Measurements from ENCODE around the gene HSBP1L1. TPM values are rescaled to one million over a fixed set of nuclear protein-coding genes. Genes with fewer than 3 reads are reported as not detected.

Gene HSBP1L1
- polyA plus RNA-seq, 1 of the 3 experiments (the other 2 are of a cell fraction): 7.4 TPM

DNA sequence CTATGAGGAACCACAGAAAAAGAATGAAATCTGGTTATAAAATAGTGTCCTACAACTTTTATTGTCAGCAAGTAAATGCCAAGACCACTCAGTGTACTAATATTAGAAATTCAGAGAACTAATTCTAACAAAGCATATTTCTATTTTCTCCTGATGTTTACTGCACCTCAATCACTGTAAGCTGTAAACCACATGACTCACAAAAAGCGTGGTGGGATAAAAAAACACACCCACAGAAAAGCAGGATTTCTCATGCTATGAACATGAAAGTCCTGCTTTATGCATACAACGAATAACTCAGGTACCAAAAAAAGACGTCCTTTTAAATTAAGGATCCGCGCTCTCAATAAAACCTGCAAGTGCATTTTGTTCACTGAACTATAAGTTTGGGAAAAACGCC is 23.1 kb downstream of the HSBP1L1 start:
- H3K27me3 ChIP-seq (ENCODE audit: insufficient read depth): no peaks in the 10 kb centered on the region
- peaks cover 57% of the 10 kb centered on the region for H3K79me2 ChIP-seq (ENCODE audit: insufficient read depth)
- H3K27ac ChIP-seq (ENCODE audit: low read depth in 2 of 2, low read length in 1 of 2): peak overlapping the region; percentile 85 to 86; a peak in 3 of 4 replicates
- H3K4me1 ChIP-seq (ENCODE audit: control insufficient read depth in 1 of 2, insufficient read depth in 2 of 2, low read depth in 1 of 2, low read length in 1 of 2): peaks cover 4 to 13% of the 10 kb centered on the region in 2 experiments; a peak in 2 of 4 replicates
- H3K9me2 ChIP-seq: no peaks in the 10 kb centered on the region
- peaks cover 14% of the 10 kb centered on the region for H3F3A ChIP-seq (replicated peaks; ENCODE audit: insufficient read depth)
- CTCF ChIA-PET: interaction anchor here (0.9 to 1.7 kb wide), 2 partner anchors 20 to 58 kb away, joined by 3 to 4 read pairs; no protein-coding TSS in a partner anchor
- peak overlapping the region; percentile 74 to 97 for H3K4me3 ChIP-seq (ENCODE audit: low read depth in 2 of 2, low read length in 1 of 2)
- peaks cover 50% of the 10 kb centered on the region for H4K20me1 ChIP-seq (ENCODE audit: insufficient read depth)
- TF ChIP-seq FOXJ3 (CRISPR knock-in tag; IDR thresholded peaks at IDR 0.05) (no peak), GABPA (IDR thresholded peaks at IDR 0.05; ENCODE audit: low read depth) (no peak), TAF1 (IDR thresholded peaks at IDR 0.05; ENCODE audit: borderline replicate concordance, low read depth, low read length) (no peak), ELF1 (IDR thresholded peaks at IDR 0.05) (no peak)
- TF ChIP-seq, protein P1, sequence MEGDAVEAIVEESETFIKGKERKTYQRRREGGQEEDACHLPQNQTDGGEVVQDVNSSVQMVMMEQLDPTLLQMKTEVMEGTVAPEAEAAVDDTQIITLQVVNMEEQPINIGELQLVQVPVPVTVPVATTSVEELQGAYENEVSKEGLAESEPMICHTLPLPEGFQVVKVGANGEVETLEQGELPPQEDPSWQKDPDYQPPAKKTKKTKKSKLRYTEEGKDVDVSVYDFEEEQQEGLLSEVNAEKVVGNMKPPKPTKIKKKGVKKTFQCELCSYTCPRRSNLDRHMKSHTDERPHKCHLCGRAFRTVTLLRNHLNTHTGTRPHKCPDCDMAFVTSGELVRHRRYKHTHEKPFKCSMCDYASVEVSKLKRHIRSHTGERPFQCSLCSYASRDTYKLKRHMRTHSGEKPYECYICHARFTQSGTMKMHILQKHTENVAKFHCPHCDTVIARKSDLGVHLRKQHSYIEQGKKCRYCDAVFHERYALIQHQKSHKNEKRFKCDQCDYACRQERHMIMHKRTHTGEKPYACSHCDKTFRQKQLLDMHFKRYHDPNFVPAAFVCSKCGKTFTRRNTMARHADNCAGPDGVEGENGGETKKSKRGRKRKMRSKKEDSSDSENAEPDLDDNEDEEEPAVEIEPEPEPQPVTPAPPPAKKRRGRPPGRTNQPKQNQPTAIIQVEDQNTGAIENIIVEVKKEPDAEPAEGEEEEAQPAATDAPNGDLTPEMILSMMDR (IDR thresholded peaks at IDR 0.05): no peak
- peak overlapping the region; percentile 97 for H3K4me2 ChIP-seq
- peak overlapping the region; percentile 94; the same call in 1 of the 2 replicates for H2AFZ ChIP-seq (ENCODE audit: low read depth)
- H3K9me3 ChIP-seq: no peaks in the 10 kb centered on the region
- H3K36me3 ChIP-seq (replicated peaks in 1 of 2; ENCODE audit: control insufficient read depth in 1 of 2, insufficient read depth in 2 of 2, low read length in 1 of 2): peaks cover 2 to 21% of the 10 kb centered on the region in 2 experiments
- POLR2A ChIA-PET: no interaction called here
- DNase-seq: no peak
- WGBS (ENCODE audit: low lambda C conversion rate): 0% methylated on average over 6 of the region's 6 CpGs
- peak overlapping the region; percentile 90 for H3K9ac ChIP-seq

- 3% methylated on average over 22 of the region's 48 CpGs for WGBS (ENCODE audit: low lambda C conversion rate)
- no peaks in the 10 kb centered on the region for H3K9me2 ChIP-seq
- H3K9ac ChIP-seq: peak overlapping the region; percentile 90
- ChIA-PET POLR2A (no interaction called here), CTCF (interaction anchor here (1.7 kb wide), 1 partner anchor 21 kb away, joined by 4 read pairs; no protein-coding TSS in a partner anchor)
- H3K4me3 ChIP-seq (ENCODE audit: low read depth in 2 of 2, low read length in 1 of 2): peak overlapping the region; percentile 74 to 97
- H4K20me1 ChIP-seq (ENCODE audit: insufficient read depth): peaks cover 45% of the 10 kb centered on the region
- no peak for DNase-seq
- H3F3A ChIP-seq (replicated peaks; ENCODE audit: insufficient read depth): peaks cover 14% of the 10 kb centered on the region
- H3K4me2 ChIP-seq: peak overlapping the region; percentile 97
- peak overlapping the region; percentile 85 to 86 for H3K27ac ChIP-seq (ENCODE audit: low read depth in 2 of 2, low read length in 1 of 2)
- no peaks in the 10 kb centered on the region for H3K27me3 ChIP-seq (ENCODE audit: insufficient read depth)
- H3K9me3 ChIP-seq: no peaks in the 10 kb centered on the region
- H3K79me2 ChIP-seq (ENCODE audit: insufficient read depth): peaks cover 52% of the 10 kb centered on the region
- H3K36me3 ChIP-seq (replicated peaks in 1 of 2; ENCODE audit: control insufficient read depth in 1 of 2, insufficient read depth in 2 of 2, low read length in 1 of 2): peaks cover 2 to 21% of the 10 kb centered on the region in 2 experiments
- TF ChIP-seq, protein P1 (IDR thresholded peaks at IDR 0.05): 0 out of 2 replicates have a peak, but pooled peaks have one; percentile 40
- TF ChIP-seq RFX5 (IDR thresholded peaks at IDR 0.05; ENCODE audit: low read length) (no peak), RAD21 (IDR thresholded peaks at IDR 0.05; ENCODE audit: low read length) (no peak), MAX (IDR thresholded peaks at IDR 0.05; ENCODE audit: low read depth) (peak; percentile 74), MXI1 (IDR thresholded peaks at IDR 0.05; ENCODE audit: low read depth, low read length) (peak; percentile 85)
- H2AFZ ChIP-seq (ENCODE audit: low read depth): peak overlapping the region; percentile 94
- peaks cover 4 to 11% of the 10 kb centered on the region in 2 experiments; a peak in 2 of 4 replicates for H3K4me1 ChIP-seq (ENCODE audit: control insufficient read depth in 1 of 2, insufficient read depth in 2 of 2, low read depth in 1 of 2, low read length in 1 of 2)
Observed at GRCh38 chr18:79988071-79988450, 23.6 kb downstream of the HSBP1L1 start.
